ENCODE data around the gene RBPMS2.

Gene RBPMS2

DNA sequence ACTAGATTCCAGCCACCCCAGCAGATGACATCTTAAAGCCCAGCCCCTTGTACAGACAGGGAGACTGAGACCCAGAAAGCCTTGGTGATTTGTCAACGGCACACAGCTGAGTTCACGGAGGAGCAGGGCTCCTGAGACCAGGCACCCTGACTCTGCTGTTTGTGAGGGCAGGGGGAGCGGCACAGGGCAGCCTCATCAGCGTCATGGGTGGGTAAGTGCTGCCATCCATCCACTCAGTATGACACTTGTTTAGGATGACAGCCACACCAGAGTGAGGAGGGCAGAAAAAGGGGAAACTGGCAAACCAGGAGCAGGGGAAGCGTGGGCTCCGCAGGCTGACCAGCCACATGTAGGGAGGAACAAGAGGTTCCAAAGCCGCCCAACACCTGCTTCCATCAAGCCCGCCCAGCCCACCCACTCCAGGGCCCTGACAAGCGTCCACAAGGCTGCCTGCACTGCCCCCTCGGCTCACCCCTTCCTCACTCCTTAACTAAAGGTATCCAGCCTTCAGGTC, 19.9 kb downstream of the RBPMS2 start:
- Mint-ChIP-seq H3K36me3 (ENCODE audit: low read depth) (peaks cover 7% of the 10 kb centered on the region), H3K27me3 (ENCODE audit: low read depth, poor library complexity) (no peaks in the 10 kb centered on the region), H3K27ac (no peak overlapping the region), H3K4me3 (no peak overlapping the region), H3K4me1 (peaks cover 38% of the 10 kb centered on the region), H3K9me3 (no peaks in the 10 kb centered on the region)
- TF ChIP-seq CTCF (IDR thresholded peaks at IDR 0.05), result no peak
- DNase-seq, result no peak

DNA sequence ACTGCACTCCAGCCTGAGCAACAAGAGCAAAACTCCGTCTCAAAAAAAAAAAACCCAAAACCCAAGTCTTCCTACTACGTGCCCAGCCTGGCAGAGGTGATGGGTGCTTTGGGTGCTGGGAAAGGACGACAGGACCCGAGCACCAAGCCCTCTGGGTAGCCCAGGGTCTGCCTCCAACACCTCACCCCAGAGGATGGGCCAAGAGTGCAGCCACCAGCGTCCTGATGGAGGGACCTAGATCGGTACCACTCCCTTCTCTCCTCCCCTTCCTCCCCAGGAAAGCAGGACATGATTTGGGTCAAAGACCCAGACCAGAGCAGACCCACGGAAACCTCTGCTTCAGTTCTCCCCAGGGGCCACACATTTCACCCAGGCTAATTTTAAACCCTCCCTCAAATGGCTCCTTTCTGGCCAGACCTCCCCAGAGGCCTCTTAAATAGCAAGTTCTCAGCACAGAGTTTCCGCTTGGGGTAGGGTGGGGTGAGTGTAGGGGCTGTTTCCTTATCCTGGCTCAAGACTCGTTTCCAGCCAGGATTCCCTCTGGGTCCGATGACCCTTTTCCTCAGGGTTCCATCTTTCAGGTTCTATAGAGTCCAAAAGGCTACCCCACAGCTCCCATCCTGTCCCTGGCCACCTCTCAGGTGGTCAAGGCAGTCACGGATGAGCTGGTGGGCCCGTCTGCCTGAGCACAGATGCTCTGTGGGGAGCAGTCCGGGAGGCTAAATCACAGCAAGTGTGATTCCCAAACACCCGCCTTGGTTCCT, 20.5 kb downstream of the RBPMS2 start:
- H3K9me3 Mint-ChIP-seq, result no peaks in the 10 kb centered on the region
- peaks cover 44% of the 10 kb centered on the region for H3K4me1 Mint-ChIP-seq

DNA sequence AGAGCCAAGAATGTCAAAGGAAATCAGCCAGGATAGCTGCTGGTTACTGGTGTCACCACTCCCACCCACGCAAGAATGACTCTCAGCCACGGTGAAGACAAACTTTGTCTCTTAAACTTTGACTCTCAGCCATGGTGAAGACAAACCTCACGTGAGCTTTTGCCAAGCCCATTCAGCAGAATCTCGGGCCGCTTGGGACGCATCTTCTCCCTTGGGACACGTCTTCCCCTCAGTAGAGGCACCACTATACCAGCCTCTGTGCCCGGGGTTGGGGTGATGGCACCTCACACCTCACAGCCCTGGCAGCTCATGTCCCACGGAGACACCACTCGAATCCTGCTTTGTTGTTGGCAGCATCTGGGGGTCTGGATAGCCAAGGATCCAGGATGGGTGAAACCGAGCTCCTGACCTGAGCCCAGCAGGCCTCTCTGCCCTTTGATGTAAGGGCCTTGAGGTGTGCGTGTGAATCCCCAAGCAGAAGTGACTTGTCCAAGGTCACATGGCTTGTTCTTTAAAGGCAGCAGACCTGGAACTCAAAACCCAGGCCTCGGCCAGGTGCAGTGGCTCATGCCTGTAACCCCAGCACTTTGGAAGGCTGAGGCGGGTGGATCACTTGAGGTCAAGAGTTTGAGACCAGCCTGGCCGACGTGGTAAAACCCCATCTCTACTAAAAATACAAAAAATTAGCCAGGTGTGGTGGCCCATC, 21.8 kb downstream of the RBPMS2 start:
- no peak for DNase-seq
- H3K27me3 Mint-ChIP-seq (ENCODE audit: low read depth, poor library complexity), result no peaks in the 10 kb centered on the region
- no peak overlapping the region for H3K4me3 Mint-ChIP-seq
- peak overlapping the region; percentile 40 for H3K27ac Mint-ChIP-seq
- H3K4me1 Mint-ChIP-seq, result peaks cover 52% of the 10 kb centered on the region
- no peaks in the 10 kb centered on the region for H3K9me3 Mint-ChIP-seq
- peaks cover 8% of the 10 kb centered on the region for H3K36me3 Mint-ChIP-seq (ENCODE audit: low read depth)
- no peak for TF ChIP-seq CTCF (IDR thresholded peaks at IDR 0.05)

More for the DNA sequence above, 20.5 kb downstream of the RBPMS2 start:
- DNase-seq, result no peak
- TF ChIP-seq CTCF (IDR thresholded peaks at IDR 0.05), result no peak
- no peaks in the 10 kb centered on the region for H3K27me3 Mint-ChIP-seq (ENCODE audit: low read depth, poor library complexity)
- H3K4me3 Mint-ChIP-seq, result no peak overlapping the region
- peaks cover 7% of the 10 kb centered on the region for H3K36me3 Mint-ChIP-seq (ENCODE audit: low read depth)
- peak overlapping the region; percentile 54 for H3K27ac Mint-ChIP-seq

DNA sequence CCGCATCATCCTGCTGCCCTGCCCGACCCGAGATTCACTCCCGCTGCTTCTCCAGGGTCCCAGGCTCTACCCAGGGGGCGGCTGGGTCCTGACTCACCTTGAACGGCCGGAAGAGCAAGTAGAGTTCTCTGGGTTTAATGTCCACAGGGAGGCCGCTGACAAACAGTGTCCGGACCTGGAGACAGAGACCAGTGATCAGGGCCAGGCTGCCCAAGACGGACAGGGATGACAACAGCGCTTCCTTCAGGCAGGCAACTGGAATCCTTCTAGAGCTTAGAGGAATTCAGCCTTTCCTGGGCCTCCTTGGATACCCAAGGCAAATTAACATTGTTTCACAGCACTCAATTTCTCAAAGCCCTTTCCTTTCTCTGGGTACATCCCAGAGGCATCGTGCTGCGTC, 23.9 kb downstream of the RBPMS2 start:
- Mint-ChIP-seq H3K27me3 (ENCODE audit: low read depth, poor library complexity) (peaks cover 6% of the 10 kb centered on the region), H3K9me3 (no peaks in the 10 kb centered on the region), H3K27ac (no peak overlapping the region), H3K4me1 (peaks cover 73% of the 10 kb centered on the region), H3K36me3 (ENCODE audit: low read depth) (peaks cover 10% of the 10 kb centered on the region), H3K4me3 (no peak overlapping the region)
- TF ChIP-seq CTCF (IDR thresholded peaks at IDR 0.05), result no peak
- no peak for DNase-seq

DNA sequence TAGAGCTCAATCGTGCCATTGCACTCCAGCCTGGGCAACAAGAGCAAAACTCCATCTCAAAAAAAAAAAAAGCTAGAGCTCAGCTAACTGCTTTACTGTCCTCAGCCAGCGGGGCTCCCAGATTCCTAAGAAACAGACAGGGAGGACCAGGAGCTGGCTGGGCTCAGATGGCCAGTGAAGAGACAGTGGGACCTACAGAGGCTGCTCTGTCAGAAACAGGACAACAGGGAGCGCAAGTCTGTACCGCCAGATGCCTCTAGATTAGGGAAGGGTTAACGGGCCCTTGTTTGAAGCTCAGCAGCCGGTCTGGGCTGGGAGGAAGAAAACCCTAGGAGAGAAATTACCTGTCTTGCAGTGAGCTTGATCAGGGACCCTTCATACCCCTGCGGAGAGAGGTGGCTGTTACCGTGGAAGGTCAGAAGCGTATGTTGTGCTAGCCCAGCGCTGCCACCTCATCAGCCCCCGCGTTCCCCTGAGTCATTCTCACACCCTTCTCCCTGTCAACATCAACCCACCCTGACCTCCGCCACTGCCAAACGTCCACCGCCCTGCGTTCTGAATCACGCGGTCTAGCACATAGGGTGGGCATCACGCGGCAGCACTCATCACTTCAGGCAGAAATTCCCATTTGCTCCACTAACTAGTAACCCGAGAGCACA, 25.3 kb downstream of the RBPMS2 start:
- DNase-seq, result peak; percentile 41
- peak overlapping the region; percentile 19 for H3K4me3 Mint-ChIP-seq
- H3K27me3 Mint-ChIP-seq (ENCODE audit: low read depth, poor library complexity), result peaks cover 6% of the 10 kb centered on the region
- peaks cover 14% of the 10 kb centered on the region for H3K36me3 Mint-ChIP-seq (ENCODE audit: low read depth)
- peak overlapping the region; percentile 46 for H3K27ac Mint-ChIP-seq
- no peaks in the 10 kb centered on the region for H3K9me3 Mint-ChIP-seq
- no peak for TF ChIP-seq CTCF (IDR thresholded peaks at IDR 0.05)
- H3K4me1 Mint-ChIP-seq, result peaks cover 77% of the 10 kb centered on the region

Measured in nephron progenitor cell (in vitro differentiated cells).